Activated gamma-delta T cell treated with Interleukin-2 at 50 U/mL for 16 hours (primary cell): ENCODE data around the gene PPM1D.
A peak's percentile ranks its signal among the peaks of the same experiment; 100 is the strongest.
"Not testable (repeated sequence)": the region's sequence is repeated elsewhere in the genome, so short reads cannot be mapped to it uniquely, and the experiment has no call there.

ENCODE experiments used
- DNase-seq: peaks from one replicate; pipeline ENCODE4 v3.0.0-alpha.2; 2020

The PPM1D gene

DNA sequence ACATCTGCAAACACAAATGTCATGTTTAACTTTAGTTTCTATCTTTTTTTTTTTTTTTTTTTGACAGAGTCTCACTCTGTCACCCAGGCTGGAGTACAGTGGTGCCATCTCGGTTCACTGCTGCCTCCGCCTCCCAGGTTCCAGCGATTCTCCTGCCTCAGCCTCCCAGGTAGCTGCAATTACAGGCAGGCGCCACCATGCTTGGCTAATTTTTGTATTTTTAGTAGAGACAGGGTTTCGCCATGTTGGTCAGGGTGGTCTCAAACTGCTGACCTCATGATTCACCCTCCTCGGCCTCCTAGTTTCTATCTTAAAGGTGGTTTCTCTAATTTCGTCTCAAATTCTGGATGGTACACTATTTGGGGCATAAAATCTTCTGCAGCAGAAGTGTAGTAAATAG is 5.8 kb upstream of the PPM1D start:
- DNase-seq, result not testable (repeated sequence)

- DNase-seq, result no peak
Measured at GRCh38 chr17:60594734-60595133, 5.3 kb upstream of the PPM1D start.

DNA sequence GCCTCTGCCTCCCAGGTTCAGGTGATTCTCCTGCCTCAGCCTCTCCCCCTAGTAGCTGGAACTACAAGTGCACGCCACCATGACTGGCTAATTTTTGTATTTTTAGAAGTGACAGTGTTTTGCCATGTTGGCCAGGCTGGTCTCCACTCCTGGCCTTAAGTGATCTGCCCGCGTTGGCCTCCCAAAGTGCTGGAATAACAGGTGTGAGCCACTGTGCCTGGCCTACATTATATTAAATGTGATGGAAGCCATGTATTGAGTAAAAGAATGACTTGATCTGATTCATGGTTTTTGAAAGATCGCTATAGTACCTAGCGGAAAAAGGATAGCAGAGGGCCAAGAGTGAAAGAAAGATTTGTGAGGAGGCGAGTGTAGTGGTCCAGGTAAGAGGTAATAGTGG is 2.7 kb upstream of the PPM1D start:
- no peak for DNase-seq

DNA sequence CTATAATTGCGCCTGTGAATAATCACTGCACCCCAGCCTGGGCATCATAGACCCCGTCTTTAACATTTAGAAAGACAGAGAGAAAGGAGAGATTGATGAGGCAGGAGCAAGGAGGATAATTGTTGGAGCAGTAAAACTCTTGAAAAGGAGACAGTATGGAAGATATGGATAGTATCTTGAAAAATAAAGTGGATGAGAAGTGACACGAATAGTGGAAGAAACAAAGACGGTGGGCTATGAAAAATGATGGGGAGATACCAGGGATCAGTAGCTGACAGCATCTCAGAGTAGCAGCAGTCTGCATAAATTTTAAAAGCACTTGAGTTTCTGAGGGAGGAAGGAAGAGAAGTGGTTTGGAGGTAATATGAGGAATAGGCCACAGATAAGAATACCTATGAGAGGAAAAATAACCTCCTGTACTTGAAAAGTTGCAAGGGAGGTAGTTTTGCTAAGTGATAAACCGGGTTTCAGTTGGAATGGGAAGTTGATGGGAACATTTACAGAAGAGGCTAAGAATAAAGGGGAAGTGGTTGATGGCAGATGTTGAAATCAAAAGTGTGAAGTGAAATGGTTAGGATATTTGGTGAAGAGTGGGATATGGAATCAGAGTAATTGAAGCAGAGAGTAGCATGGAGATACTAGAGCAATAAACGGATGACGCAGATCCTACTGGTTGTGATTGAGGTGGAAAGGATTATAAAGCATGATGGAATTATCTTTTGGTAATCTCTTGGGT is 1.8 kb upstream of the PPM1D start:
- no peak for DNase-seq

DNA sequence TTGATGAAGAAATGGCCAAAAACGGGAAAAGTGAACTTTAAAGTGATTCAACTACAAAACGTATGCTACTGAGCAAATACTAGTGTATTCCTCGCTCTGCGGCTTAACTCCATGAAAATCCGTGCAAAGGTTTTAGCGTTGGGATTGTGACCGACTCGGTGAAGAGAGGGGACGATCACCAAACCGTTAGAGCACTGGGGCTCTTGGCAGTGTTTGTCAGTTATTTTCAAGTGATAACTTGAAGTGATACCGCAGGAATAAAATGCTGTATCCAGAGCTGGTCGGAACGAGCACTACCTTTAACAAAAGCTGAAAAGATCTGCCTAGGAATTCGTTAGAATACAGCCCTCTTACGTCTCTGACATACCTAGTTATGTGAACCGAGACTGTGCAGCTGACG is 773 bp upstream of the PPM1D start:
- no peak for DNase-seq

GRCh38 chr17:60600490-60601446 is 775 bp downstream of the PPM1D start:
- peak; percentile 39 for DNase-seq

DNA sequence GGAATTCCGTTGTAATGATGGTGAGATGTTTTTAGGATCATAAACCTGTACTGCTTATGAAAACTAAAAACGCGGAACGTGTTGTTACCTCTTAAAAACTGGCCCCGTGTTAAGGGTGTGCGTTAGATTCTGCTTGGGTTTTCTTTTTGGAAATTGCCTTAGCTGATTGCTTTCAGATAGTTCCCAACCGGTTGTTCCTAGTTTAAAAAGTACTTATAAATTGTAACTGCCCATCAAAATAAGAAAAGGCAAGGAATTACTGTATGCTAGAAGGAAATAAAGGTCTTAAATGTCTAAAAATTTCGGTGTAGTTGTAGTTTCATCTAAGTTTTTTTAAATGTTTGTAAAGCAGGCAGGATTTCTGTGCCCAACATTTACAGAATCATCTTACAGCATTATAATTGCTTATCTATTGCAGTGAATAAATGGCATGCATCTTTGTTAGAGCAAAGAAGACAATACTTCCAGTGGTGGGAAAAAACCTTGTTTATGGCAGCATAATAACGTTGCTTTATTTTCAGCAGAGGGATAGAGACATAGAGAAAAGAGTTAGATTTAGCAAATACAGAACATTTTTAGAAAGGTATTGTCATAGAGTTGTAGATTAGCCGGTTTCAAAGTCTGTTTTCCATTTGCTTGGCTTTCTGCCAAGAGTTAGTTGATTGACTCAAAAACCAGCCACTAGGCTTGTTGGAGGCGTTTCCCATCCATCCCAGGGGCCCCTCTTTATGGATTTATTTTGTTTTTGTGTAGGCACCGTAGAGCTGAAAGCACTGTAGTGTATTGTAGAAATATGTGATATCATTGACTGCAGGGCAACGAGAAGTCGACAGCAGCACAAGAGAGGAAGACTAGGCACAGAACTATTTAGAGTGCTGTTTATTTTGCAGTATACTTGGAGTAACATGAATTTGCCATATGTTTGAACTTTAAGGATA is 1.7 kb downstream of the PPM1D start:
- peak; percentile 15 for DNase-seq

DNA sequence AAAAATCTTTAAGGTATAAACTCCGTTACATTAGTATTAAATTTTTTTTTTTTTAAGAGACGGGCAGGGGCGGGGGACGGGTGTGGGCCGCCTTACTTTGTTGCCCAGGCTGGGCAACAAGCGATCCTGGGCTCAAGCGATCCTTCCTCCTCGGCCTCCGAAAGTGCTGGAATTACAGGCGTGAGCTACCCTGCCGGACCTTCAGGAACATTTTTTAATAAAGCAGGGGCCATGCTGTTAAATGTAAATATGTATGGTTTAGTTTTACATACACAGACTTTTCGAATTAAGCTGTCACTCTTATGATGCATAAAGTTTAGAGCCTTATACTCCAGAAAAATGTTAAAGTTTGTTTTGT is 2.4 kb downstream of the PPM1D start:
- no peak for DNase-seq

- DNase-seq, result no peak
Measured at GRCh38 chr17:60602871-60603270, 2.9 kb downstream of the PPM1D start.

DNA sequence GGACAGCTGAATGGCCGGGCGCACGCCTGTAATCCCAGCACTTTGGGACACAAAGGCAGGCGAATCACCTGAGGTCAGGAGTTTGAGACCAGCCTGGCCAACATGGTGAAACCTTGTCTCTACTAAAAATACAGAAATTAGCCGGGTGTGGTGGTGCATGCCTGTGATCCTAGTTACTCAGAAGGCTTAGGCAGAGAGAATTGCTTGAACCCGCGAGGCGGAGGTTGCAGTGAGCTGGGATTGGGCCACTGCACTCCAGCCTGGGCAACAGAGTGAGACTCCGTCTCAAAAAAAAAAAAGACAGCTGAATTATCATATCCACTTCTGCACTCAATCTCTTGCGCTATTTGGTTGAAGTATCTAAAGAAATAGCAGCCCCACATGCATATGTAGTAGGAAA is 3.5 kb downstream of the PPM1D start:
- not testable (repeated sequence) for DNase-seq

DNA sequence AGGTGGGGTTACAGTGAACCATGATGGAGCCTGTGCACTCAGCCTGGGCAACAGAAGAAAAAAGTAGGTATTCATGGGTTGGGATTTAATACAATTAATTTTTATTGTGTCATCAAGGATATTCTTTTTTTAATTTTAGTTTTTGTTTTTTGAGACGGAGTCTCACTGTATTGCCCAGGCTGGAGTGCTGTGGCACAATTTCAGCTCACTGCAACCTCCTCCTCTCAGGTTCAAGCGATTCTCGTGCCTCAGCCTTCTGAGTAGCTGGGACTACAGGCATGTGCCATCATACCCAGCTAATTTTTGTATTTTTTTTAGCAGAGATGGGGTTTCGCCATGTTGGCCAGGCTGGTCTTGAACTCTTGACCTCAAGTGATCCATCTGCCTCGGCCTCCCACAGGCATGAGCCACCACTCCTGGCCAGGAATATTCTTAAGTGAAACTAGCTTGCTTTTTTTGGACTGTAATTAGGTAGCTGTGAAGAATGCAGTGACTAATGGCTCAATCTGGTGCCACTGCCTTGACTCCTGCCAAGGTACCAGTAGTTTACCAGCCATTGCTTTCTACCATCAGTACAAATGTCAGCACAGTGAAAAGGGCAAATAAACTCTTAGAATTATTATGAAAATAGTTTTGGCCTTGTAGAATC is 4.8 kb downstream of the PPM1D start:
- DNase-seq, result no peak

GRCh38 chr17:60606036-60606435 is 6.0 kb downstream of the PPM1D start:
- no peak for DNase-seq

DNA sequence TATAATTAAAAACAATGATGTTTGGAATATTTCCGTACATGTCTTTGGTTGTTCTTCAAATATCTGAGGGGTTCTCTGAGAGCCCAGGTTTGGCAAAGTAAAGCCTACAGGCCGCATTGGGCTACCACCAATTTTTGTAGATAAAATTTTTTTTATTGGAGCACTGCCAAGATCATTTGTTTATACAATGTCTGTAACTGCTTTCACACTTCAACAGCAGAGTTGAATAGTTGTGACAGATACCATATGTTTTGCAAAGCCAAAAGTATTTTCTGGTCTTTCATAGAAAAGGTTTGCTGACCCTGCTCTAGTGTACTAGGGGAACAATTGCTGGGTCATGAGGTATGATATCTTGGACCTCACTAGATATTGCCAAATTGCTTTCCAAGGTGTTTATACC is 10.5 kb downstream of the PPM1D start:
- no peak for DNase-seq

DNA sequence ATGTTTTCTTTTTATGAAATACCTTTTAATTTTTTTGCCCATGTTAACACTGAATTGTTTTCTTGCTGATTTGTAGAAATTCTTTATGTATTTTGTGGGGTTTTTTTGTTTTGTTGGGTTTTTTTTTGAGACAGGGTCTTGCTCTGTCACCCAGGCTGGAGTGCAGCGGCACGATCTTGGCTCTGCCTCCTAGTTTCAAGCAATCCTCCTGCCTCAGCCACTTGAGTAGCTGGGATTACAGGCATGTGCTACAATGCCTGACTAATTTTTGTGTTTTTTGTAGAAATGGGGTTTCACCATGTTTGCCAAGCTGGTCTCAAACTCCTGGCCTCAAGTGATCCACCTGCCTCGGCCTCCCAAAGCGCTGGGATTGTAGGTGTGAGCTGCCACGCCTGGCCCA is 11.3 kb downstream of the PPM1D start:
- not testable (repeated sequence) for DNase-seq

DNA sequence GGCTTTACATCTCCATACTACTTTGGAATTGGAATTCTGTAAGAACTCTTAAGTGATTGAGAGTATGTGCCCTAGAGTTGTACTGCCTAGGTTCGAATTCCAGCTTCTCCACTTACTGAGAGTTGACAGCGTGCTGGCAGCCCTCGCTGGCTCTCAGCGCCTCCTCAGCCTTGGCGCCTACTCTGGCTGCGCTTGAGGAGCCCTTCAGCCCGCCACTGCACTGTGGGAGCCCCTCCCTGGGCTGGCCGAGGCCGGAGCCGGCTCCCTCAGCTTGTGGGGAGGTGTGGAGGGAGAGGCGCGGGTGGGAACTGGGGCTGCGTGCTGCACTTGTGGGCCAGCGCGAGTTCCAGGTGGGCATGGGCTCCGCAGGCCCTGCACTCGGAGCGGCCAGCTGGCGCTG is 13.3 kb downstream of the PPM1D start:
- no peak for DNase-seq

DNA sequence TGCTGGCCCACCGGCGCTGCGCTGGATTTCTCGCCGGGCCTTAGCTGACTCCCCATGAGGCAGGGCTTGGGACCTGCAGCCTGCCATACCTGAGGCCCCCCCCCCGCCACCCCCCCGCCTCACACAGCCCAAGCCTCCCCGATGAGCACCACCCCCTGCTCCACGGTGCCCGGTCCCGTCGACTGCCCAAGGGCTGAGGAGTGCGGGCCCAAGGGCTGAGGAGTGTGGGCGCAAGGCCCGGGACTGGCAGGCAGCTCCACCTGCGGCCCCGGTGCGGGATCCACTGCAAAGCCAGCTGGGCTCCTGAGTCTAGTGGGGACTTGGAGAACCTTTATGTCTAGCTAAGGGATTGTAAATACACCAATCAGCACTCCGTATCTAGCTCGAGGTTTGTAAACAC is 13.8 kb downstream of the PPM1D start:
- not testable (repeated sequence) for DNase-seq

DNA sequence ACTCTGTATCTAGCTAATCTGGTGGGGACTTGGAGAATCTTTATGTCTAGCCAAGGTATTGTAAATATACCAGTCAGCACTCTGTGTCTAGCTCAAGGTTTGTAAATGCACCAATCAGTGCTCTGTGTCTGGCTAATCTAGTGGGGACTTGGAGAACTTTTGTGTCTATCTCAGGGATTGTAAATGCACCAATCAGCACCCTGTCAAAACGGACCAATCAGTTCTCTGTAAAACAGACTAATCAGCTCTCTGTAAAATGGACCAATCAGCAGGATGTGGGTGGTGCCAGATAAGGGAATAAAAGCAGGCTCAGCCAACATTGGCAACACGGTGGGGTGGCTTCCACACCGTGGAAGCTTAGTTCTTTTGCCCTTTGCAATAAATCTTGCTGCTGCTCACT is 14.3 kb downstream of the PPM1D start:
- DNase-seq, result not testable (repeated sequence)

- no peak for DNase-seq
Measured at GRCh38 chr17:60615108-60615507, 15.1 kb downstream of the PPM1D start.

GRCh38 chr17:60615840-60616239 is 15.8 kb downstream of the PPM1D start:
- no peak for DNase-seq

GRCh38 chr17:60618080-60618479 is 18.1 kb downstream of the PPM1D start:
- DNase-seq, result no peak

DNA sequence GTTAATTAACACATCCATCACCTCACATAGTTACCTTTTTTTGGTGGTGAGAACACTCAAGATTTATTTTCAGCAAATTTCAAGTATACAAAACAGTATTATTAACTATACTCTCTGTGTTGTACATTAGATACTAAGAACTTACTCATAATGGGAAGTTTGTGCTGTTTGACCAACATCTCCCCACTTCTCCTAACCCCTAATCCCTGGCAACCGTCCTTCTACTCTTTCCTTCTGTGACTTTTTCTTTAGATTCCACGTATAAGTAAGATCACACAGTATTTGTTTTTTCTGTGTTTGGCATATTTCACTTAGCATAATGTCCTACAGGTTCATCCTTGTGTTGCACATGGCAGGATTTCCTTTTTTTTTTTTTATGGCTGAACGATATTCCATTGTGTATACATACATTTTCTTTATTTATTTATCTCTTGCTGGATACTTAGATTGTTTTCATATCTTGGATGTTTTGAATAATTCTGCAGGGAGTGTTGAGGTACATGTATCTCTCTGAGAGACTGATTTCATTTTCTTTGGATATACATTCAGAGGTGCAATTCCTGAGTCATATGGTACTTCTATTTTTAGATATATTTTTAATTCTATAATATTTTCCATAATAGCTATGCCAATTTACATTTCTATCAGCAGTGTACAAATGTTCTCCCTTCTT is 19.0 kb downstream of the PPM1D start:
- DNase-seq, result no peak

DNA sequence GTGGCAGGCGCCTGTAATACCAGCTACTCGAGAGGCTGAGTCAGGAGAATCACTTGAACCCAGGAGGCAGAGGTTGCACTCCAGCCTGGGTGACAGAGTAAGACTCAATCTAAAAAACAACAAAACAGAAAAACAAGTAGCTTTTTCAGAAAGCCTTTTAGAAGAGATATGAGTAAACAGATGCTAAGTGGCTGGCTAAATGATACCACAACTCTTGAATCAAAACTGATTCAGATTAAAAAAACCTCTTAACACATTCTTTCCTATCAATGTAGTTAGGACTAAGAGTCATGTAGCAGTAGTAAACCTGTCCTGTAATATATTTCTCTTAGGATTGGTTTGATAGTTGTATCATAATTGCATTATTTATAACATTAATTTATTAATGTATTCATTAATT is 23.0 kb downstream of the PPM1D start:
- no peak for DNase-seq
